Hematopoietic multipotent progenitor cell treated with erythropoietin and hydrocortisone succinate and interleukin-3 and kit ligand, for 17 days (in vitro differentiated cells): Measurements from ENCODE around the gene ACTG1.

ENCODE experiments used
- DNase-seq: peaks from one replicate; pipeline ENCODE4 v3.0.0-alpha.2; 2015; ENCODE audit warnings: low spot score

Gene ACTG1

GRCh38 chr17:81462506-81463125 is 50.0 kb downstream of the ACTG1 start:
- DNase-seq = no peak

DNA sequence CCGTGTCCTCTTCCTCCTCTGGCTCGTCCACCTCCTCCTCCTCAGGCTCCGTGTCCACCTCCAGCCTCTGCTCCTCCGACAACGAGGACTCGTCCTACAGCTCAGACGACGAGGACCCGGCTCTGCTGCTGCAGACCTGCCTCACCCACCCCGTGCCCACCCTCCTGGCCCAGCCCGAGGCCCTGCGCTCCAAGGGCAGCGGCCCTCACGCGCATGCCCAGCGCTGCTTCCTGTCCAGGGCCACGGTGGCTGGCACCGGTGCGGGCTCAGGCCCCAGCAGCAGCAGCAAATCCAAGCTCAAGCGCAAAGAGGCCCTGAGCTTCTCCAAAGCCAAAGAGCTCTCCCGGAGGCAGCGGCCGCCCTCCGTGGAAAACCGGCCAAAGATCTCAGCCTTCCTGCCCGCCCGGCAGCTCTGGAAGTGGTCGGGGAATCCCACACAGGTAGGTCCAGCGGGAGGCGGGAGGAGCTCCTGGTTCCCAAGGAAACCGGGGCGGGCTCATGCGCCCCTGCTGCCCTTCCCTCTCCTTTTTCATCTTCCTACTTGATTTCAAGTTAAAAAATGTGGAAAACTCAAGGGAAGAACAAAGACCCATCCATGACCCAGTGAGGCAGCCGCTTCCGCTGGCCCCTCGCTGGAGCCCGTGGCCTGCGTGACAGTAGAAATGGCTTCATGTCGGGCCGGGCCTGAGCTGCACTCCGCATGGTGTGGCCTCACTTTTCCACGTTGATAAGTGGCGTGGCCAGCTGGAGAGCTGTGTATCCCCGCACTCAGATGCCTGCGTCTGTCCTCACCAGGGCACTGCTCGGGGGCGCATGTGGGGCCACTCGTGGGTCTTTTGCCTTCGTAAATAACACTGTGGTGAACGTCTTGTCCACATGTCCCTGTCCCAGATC is 50.7 kb downstream of the ACTG1 start:
- no peak for DNase-seq

GRCh38 chr17:81460856-81461460 is 51.6 kb downstream of the ACTG1 start:
- no peak for DNase-seq
